Esophagus squamous epithelium (tissue), 5 donors: Measurements from ENCODE around the gene COL27A1. TPM values are rescaled to one million over a fixed set of nuclear protein-coding genes. Genes with fewer than 3 reads are reported as not detected.

Experiments
- DNase-seq: peaks from one replicate; lab custom pipeline; 2025; lab: John Stamatoyannopoulos, UW
- H3K27ac ChIP-seq, 4 donors: fragments of 200-600 bp; sonication (generic); one replicate each; pipeline ENCODE4 v1.5.1; 2016 to 2019; ENCODE audit warnings: mild to moderate bottlenecking in 1 of 4
- H3K27me3 ChIP-seq, 4 donors: fragments of 200-600 bp; sonication (generic); 1 replicate in 3 of 4; 2 replicates in 1 of 4; pipeline versions ENCODE4 v1.5.1 to v1.6.0; 2017 to 2021; ENCODE audit warnings: antibody characterized with exemption in 1 of 4
- H3K36me3 ChIP-seq, 3 donors: fragments of 200-600 bp; sonication (generic); one replicate each; pipeline ENCODE4 v1.5.1; 2016 to 2019
- H3K4me1 ChIP-seq, 3 donors: fragments of 200-600 bp; sonication (generic); one replicate each; pipeline ENCODE4 v1.5.1; 2017 to 2019
- H3K4me3 ChIP-seq, 4 donors: fragments of 200-600 bp; sonication (generic); 1 replicate in 3 of 4; 2 replicates in 1 of 4; pipeline ENCODE4 v1.5.1; 2016 to 2019; ENCODE audit warnings: mild to moderate bottlenecking in 2 of 4, moderate library complexity in 1 of 4
- H3K9me3 ChIP-seq, 3 donors: fragments of 200-600 bp; sonication (generic); one replicate each; pipeline ENCODE4 v1.5.1; 2016 to 2019
- POLR2A ChIP-seq, 4 donors: fragments of 450-650 bp; IDR thresholded peaks; one replicate each; pipeline ENCODE4 v1.6.1; 2017; ENCODE audit warnings: antibody characterized with exemption in 4 of 4, mild to moderate bottlenecking in 4 of 4, moderate library complexity in 3 of 4
- whole genome bisulfite sequencing, 2 donors: methylation state at CpG; one replicate each; pipeline ENCODE4 v1.1.5; 2018; 5-methylcytosine and 5-hydroxymethylcytosine counted together
- intact Hi-C: fragments of 100-400 bp; cut with DNase I; formaldehyde crosslinking; loops from one replicate; pipeline ENCODE4 v1.15.0; 2022
- total RNA-seq, 4 donors: library from RNA; depleted of rRNA; stranded (reverse); fragments of >200 nt; gene quantifications; one replicate each; pipeline ENCODE4 v1.1.0, GENCODE V29; 2016
- TF ChIP-seq, protein P1 (sequence below), 6 experiments: fragments of 450-650 bp in 4 of 6; fragments of 200-600 bp in 2 of 6; sonication (generic) in 2 of 6; IDR thresholded peaks; one replicate each; pipeline ENCODE4 v1.5.1; 2016 to 2019; ENCODE audit warnings: antibody characterized with exemption in 6 of 6, mild to moderate bottlenecking in 4 of 6, moderate library complexity in 4 of 6
- donor health status: DM: yes; HTN: yes; CAD: no.

Gene COL27A1
- total RNA-seq, 4 donors from 2014 or later = 7.5 to 34.0 (median 12.0) TPM

DNA sequence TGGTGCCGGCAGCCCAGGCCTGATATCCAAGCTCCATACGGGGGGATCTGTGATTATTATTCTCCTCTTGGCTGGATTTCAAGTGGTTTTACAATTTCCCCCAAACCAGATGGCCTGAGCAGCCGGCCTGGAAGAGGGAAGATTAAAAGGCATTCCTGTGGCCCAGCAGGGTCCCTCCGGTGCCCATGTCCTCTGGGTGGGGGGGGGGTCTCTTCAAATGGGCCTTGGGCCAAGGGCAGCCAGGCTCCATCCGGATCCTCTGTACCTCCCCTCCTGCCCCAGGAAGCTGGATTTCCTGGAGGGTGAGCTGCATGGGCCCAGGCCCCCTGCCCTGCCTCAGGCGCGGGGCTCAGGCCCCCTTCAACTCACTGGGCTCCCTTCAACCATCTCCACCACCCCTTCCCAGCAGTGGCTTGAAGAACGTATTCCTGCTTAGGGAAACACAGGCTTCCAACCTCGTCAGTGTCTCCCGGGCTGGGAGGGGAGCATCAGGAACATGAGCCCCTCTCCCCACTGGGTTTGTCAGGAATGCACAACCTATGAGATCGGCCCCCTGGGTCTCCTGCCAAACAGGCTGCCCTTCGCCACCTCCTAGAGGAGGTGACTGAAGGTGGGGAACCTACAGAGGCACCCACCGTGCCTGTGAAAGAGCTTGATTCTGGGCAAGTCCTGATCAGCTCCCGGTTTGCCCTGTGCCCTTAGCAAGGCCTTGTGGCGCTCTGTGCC lies 104.6 kb downstream of the COL27A1 start:
- TF ChIP-seq, protein P1, sequence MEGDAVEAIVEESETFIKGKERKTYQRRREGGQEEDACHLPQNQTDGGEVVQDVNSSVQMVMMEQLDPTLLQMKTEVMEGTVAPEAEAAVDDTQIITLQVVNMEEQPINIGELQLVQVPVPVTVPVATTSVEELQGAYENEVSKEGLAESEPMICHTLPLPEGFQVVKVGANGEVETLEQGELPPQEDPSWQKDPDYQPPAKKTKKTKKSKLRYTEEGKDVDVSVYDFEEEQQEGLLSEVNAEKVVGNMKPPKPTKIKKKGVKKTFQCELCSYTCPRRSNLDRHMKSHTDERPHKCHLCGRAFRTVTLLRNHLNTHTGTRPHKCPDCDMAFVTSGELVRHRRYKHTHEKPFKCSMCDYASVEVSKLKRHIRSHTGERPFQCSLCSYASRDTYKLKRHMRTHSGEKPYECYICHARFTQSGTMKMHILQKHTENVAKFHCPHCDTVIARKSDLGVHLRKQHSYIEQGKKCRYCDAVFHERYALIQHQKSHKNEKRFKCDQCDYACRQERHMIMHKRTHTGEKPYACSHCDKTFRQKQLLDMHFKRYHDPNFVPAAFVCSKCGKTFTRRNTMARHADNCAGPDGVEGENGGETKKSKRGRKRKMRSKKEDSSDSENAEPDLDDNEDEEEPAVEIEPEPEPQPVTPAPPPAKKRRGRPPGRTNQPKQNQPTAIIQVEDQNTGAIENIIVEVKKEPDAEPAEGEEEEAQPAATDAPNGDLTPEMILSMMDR (IDR thresholded peaks at IDR 0.05) = no peak
- intact Hi-C loops = no loop called here
- Histone ChIP-seq H3K27ac (no peak overlapping the region), H3K4me1 (no peaks in the 10 kb centered on the region), H3K27me3 (no peaks in the 10 kb centered on the region), H3K4me3 (no peak overlapping the region), H3K36me3 (peaks cover 0 to 3% (median 0%) of the 10 kb centered on the region in 3 donors), H3K9me3 (no peaks in the 10 kb centered on the region)
- 73 to 75% methylated on average over 3 to 7 of the region's 15 CpGs for WGBS, 2 donors
- DNase-seq = no peak

DNA sequence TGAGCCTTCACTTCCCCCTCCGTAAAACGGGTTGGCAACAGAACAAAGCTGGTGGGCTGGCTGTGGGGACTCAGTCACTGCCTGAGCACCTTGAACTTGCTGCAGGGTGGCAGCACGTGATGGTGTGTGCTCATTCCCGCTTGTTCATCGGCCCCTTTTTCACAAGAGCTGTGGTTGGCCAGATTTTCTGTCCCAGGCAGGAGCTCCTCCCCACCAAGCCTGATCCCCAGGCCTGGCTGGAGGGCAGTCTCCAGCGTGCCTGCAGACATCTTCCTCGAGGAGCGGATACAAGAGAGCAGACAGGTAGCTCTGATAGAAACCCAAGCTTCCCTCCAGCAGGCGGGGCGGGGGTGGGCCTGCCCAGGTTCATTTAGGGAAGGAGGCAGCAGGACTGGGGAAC lies 105.7 kb downstream of the COL27A1 start:
- Histone ChIP-seq H3K4me3 (no peak overlapping the region), H3K27ac (no peak overlapping the region), H3K4me1 (no peaks in the 10 kb centered on the region), H3K36me3 (peaks cover 0 to 7% (median 0%) of the 10 kb centered on the region in 3 donors), H3K27me3 (no peaks in the 10 kb centered on the region), H3K9me3 (no peaks in the 10 kb centered on the region)
- TF ChIP-seq, protein P1 (IDR thresholded peaks at IDR 0.05) = no peak
- TF ChIP-seq POLR2A (IDR thresholded peaks at IDR 0.05) = no peak
- intact Hi-C loops = no loop called here
- no peak for DNase-seq
- 82 to 88% methylated on average over 4 to 5 of the region's 10 CpGs for WGBS, 2 donors

DNA sequence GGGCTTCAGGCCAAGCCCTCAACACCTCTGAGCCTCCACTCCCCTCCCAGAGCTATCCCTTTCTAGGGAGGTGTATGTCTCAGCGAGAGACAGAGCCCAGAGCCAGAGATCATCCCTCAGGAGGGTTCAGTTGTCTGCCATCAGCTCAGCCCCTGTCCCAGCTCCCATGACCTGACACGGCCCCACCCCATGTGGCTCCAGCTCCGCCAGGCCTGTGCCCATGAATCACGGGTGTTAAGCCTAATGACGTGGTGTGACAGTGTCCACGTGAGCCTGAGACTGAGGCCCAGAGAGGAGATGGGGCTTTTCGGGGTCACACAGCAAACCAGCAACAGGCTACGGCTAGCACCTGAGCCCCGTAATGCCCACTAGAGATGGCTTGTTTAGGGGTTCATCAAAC lies 106.7 kb downstream of the COL27A1 start:
- H3K9me3 ChIP-seq = no peaks in the 10 kb centered on the region
- no peak overlapping the region for H3K27ac ChIP-seq
- 73 to 87% methylated on average over 3 to 4 of the region's 9 CpGs for WGBS, 2 donors
- no peak for TF ChIP-seq POLR2A (IDR thresholded peaks at IDR 0.05)
- TF ChIP-seq, protein P1 (IDR thresholded peaks at IDR 0.05) = no peak
- H3K4me3 ChIP-seq = no peak overlapping the region
- intact Hi-C loops = no loop called here
- no peaks in the 10 kb centered on the region for H3K27me3 ChIP-seq
- DNase-seq = no peak
- H3K4me1 ChIP-seq = no peaks in the 10 kb centered on the region
- H3K36me3 ChIP-seq = peaks cover 0 to 13% (median 0%) of the 10 kb centered on the region in 3 donors

DNA sequence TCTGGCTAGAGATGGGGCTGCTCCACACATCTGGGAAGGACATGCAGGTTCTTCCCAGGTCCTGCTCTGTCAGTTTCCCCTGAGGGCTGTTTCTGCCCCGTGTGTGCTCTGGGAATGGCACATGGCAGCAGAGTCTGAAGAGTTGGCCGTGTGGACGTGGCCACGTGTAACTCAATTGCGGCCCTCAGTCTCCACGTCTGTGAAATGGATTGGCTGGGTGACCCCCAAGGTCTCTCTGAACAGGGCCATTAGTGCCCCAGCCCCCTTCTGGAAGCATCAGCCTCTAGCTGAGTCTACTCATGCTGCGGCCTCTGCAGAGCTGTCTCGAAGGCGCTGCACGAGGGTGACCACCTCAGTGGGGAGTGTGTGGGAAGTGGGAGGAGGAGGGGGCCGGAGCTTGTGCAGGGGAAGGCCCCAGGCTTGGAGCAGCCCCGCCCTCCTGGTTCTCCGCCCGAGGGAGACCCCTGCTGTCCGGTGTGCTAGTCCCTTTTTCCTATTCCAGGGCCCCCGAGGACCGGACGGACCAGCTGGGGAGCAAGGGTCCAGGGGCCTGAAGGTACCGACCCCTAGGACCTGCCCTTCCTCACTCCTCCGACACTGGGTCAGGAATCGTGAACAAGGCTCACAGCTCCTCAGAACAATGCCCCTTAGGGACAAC lies 108.6 kb downstream of the COL27A1 start:
- Histone ChIP-seq H3K4me3 (no peak overlapping the region), H3K9me3 (no peaks in the 10 kb centered on the region), H3K4me1 (no peaks in the 10 kb centered on the region), H3K27me3 (no peaks in the 10 kb centered on the region), H3K36me3 (peaks cover 0 to 14% (median 0%) of the 10 kb centered on the region in 3 donors), H3K27ac (no peak overlapping the region)
- 80% methylated on average over 10 of the region's 21 CpGs; no CpG with 5 or more reads in 1 of the 2 donors for WGBS, 2 donors
- TF ChIP-seq POLR2A (IDR thresholded peaks at IDR 0.05) = no peak
- TF ChIP-seq, protein P1 (IDR thresholded peaks at IDR 0.05) = no peak
- DNase-seq = no peak
- intact Hi-C loops = no loop called here
